A549 treated with DMSO at 1 μM for 4 hours (cell line): ENCODE results near the gene JOSD1. TPM values are rescaled to one million over a fixed set of nuclear protein-coding genes. Genes with fewer than 3 reads are reported as not detected.

ENCODE experiments used
- total RNA-seq: library from RNA; stranded (reverse); fragments of 200-300 nt; extraction: Qiagen RNA extraction; gene quantifications from 5 replicates; pipeline ENCODE4 v1.2.3, GENCODE V29; 2022; ENCODE audit warnings: low read depth

JOSD1 gene
- 27.4 to 34.6 TPM (median 32.0 TPM) in 5 replicates for total RNA-seq

GRCh38 chr22:38700789-38701628 is at the start of gene JOSD1:
TSS of gene JOSD1 (minus strand) at chr22:38700943. CDS start at chr22:38699987, 956 bp downstream.

GRCh38 chr22:38705235-38706100 is 4.7 kb upstream of the JOSD1 start, which contains the start of gene GTPBP1:
TSS of gene GTPBP1 (plus strand) at chr22:38705944. CDS start at chr22:38705956, 12 bp downstream.

GRCh38 chr22:38681582-38682335 is 19.0 kb downstream of the JOSD1 start, which contains the start of gene TOMM22:
TSS of gene TOMM22 (plus strand) at chr22:38681957. CDS start at chr22:38681979, 22 bp downstream.

GRCh38 chr22:38656256-38657044 is 44.3 kb downstream of the JOSD1 start, which contains the start of the genes CBY1 and FAM227A:
TSS of gene CBY1 (plus strand) at chr22:38656638. CDS start at chr22:38668055, 11,417 bp downstream.
TSS of gene FAM227A (minus strand) at chr22:38656392. CDS start at chr22:38650168, 6,224 bp downstream.

Other genes starting within 250 kb of the JOSD1 start
- 0.09 to 0.14 TPM (median 0.12 TPM) in 4 of 5 replicates, not detected in the other for gene KCNJ4, start 245.7 kb downstream of the JOSD1 start, total RNA-seq
- 15.6 to 23.2 TPM (median 20.0 TPM) in 5 replicates for gene KDELR3, start 232.8 kb downstream of the JOSD1 start, total RNA-seq
- 80.0 to 111 TPM (median 106 TPM) in 5 replicates for gene DDX17, start 194.6 kb downstream of the JOSD1 start, total RNA-seq
- gene DMC1, start 130.8 kb downstream of the JOSD1 start, total RNA-seq: 2.8 to 5.0 TPM (median 3.5 TPM) in 5 replicates
- gene FAM227A, start 44.6 kb downstream of the JOSD1 start, total RNA-seq: 0.66 to 1.1 TPM (median 0.73 TPM) in 5 replicates
- 11.8 to 16.5 TPM (median 15.1 TPM) in 5 replicates for gene CBY1, start 44.3 kb downstream of the JOSD1 start, total RNA-seq
- gene TOMM22, start 19.0 kb downstream of the JOSD1 start, total RNA-seq: 61.6 to 82.5 TPM (median 76.0 TPM) in 5 replicates
- 9.1 to 12.6 TPM (median 9.9 TPM) in 5 replicates for gene GTPBP1, start 5.0 kb upstream of the JOSD1 start, total RNA-seq
- 30.3 to 38.3 TPM (median 33.6 TPM) in 5 replicates for gene SUN2, start 55.1 kb upstream of the JOSD1 start, total RNA-seq
- 7.8 to 10.1 TPM (median 10.0 TPM) in 5 replicates for gene DNAL4, start 93.2 kb upstream of the JOSD1 start, total RNA-seq
- 11.7 to 16.4 TPM (median 13.2 TPM) in 5 replicates for gene NPTXR, start 143.1 kb upstream of the JOSD1 start, total RNA-seq
- 32.7 to 37.6 TPM (median 36.6 TPM) in 5 replicates for gene CBX6, start 171.3 kb upstream of the JOSD1 start, total RNA-seq